Nephron (organoid): ENCODE measurements around the gene KSR2.

Experiments
- H3K27ac Mint-ChIP-seq, 3 experiments: 2 replicates each; pipeline ENCODE4 v1.8.0; 2020; ENCODE audit warnings: mixed read lengths in 3 of 3, mild to moderate bottlenecking in 2 of 3, moderate library complexity in 1 of 3
- H3K27me3 Mint-ChIP-seq: 2 replicates; pipeline ENCODE4 v1.8.0; 2021; ENCODE audit warnings: low read depth, mild to moderate bottlenecking, moderate library complexity, mixed read lengths
- H3K36me3 Mint-ChIP-seq: 2 replicates; pipeline ENCODE4 v1.8.0; 2020; ENCODE audit warnings: low read depth, mixed read lengths
- H3K4me1 Mint-ChIP-seq: 2 replicates; pipeline ENCODE4 v1.8.0; 2020; ENCODE audit warnings: mixed read lengths
- H3K4me3 Mint-ChIP-seq, 3 experiments: 2 replicates each; pipeline ENCODE4 v1.8.0; 2020; ENCODE audit warnings: mild to moderate bottlenecking in 3 of 3, mixed read lengths in 3 of 3, moderate library complexity in 2 of 3
- H3K9me3 Mint-ChIP-seq: 2 replicates; pipeline ENCODE4 v1.8.0; 2020; ENCODE audit warnings: mixed read lengths
- CTCF ChIP-seq, 3 experiments: fragments of 200-600 bp; sonication (generic); IDR thresholded peaks; one replicate each; pipeline ENCODE4 v1.5.0; 2021; ENCODE audit warnings: antibody characterized with exemption in 3 of 3; ENCODE audit not compliant: unreplicated experiment in 3 of 3

The KSR2 gene

GRCh38 chr12:117774941-117775775, 193.6 kb downstream of the KSR2 start:
- no peak for TF ChIP-seq CTCF (IDR thresholded peaks at IDR 0.05; ENCODE audit: unreplicated experiment in 3 of 3)
- peaks cover under 1% of the 10 kb centered on the region for H3K9me3 Mint-ChIP-seq
- no peaks in the 10 kb centered on the region for H3K27me3 Mint-ChIP-seq
- no peaks in the 10 kb centered on the region for H3K4me1 Mint-ChIP-seq
- H3K27ac Mint-ChIP-seq, result no peak overlapping the region
- H3K4me3 Mint-ChIP-seq, result no peak overlapping the region
- H3K36me3 Mint-ChIP-seq, result no peaks in the 10 kb centered on the region

GRCh38 chr12:117768860-117769259, 199.9 kb downstream of the KSR2 start:
- H3K4me3 Mint-ChIP-seq, result no peak overlapping the region
- H3K27ac Mint-ChIP-seq, result no peak overlapping the region
- H3K36me3 Mint-ChIP-seq, result peaks cover 8% of the 10 kb centered on the region
- H3K9me3 Mint-ChIP-seq, result peaks cover 15% of the 10 kb centered on the region
- H3K27me3 Mint-ChIP-seq, result peaks cover 10% of the 10 kb centered on the region
- no peak for TF ChIP-seq CTCF (IDR thresholded peaks at IDR 0.05; ENCODE audit: unreplicated experiment in 3 of 3)
- no peaks in the 10 kb centered on the region for H3K4me1 Mint-ChIP-seq

GRCh38 chr12:117766008-117766407, 202.8 kb downstream of the KSR2 start:
- H3K27me3 Mint-ChIP-seq, result peaks cover 10% of the 10 kb centered on the region

GRCh38 chr12:117762143-117762542, 206.6 kb downstream of the KSR2 start:
- Mint-ChIP-seq H3K36me3 (peaks cover 8% of the 10 kb centered on the region), H3K27me3 (peaks cover 5% of the 10 kb centered on the region), H3K9me3 (peaks cover 17% of the 10 kb centered on the region), H3K4me1 (no peaks in the 10 kb centered on the region), H3K4me3 (no peak overlapping the region), H3K27ac (no peak overlapping the region)
- TF ChIP-seq CTCF (IDR thresholded peaks at IDR 0.05; ENCODE audit: unreplicated experiment in 3 of 3), result no peak

More at GRCh38 chr12:117766008-117766407, 202.8 kb downstream of the KSR2 start:
- Mint-ChIP-seq H3K4me3 (no peak overlapping the region), H3K4me1 (no peaks in the 10 kb centered on the region), H3K9me3 (peaks cover 18% of the 10 kb centered on the region), H3K27ac (no peak overlapping the region), H3K36me3 (peaks cover 8% of the 10 kb centered on the region)
- TF ChIP-seq CTCF (IDR thresholded peaks at IDR 0.05; ENCODE audit: unreplicated experiment in 3 of 3), result no peak

- H3K27ac Mint-ChIP-seq, result no peak overlapping the region
- peaks cover 8% of the 10 kb centered on the region for H3K27me3 Mint-ChIP-seq
Measured at GRCh38 chr12:117761528-117762100, 207.2 kb downstream of the KSR2 start.

More at GRCh38 chr12:117761528-117762100, 207.2 kb downstream of the KSR2 start:
- Mint-ChIP-seq H3K4me3 (no peak overlapping the region), H3K36me3 (peaks cover 8% of the 10 kb centered on the region), H3K4me1 (no peaks in the 10 kb centered on the region), H3K9me3 (peaks cover 20% of the 10 kb centered on the region)
- no peak for TF ChIP-seq CTCF (IDR thresholded peaks at IDR 0.05; ENCODE audit: unreplicated experiment in 3 of 3)
